Coronary artery (tissue), 2 donors: Measurements from ENCODE around the gene CHST12.

Experiments
- DNase-seq: peaks from one replicate; pipeline ENCODE4 v3.0.0-alpha.2; 2017; ENCODE audit warnings: low spot score
- H3K27ac ChIP-seq, 2 donors: fragments of 200-600 bp; sonication (generic); one replicate each; pipeline ENCODE4 v1.5.1; 2016 to 2019
- H3K4me3 ChIP-seq: fragments of 200-600 bp; sonication (generic); 2 replicates; pipeline ENCODE4 v1.5.1; 2016; ENCODE audit warnings: mild to moderate bottlenecking, moderate library complexity
- TF ChIP-seq, protein P1 (sequence below): fragments of 200-600 bp; sonication (generic); IDR thresholded peaks from one replicate; pipeline ENCODE4 v1.5.1; 2019; ENCODE audit warnings: antibody characterized with exemption

Gene CHST12

DNA sequence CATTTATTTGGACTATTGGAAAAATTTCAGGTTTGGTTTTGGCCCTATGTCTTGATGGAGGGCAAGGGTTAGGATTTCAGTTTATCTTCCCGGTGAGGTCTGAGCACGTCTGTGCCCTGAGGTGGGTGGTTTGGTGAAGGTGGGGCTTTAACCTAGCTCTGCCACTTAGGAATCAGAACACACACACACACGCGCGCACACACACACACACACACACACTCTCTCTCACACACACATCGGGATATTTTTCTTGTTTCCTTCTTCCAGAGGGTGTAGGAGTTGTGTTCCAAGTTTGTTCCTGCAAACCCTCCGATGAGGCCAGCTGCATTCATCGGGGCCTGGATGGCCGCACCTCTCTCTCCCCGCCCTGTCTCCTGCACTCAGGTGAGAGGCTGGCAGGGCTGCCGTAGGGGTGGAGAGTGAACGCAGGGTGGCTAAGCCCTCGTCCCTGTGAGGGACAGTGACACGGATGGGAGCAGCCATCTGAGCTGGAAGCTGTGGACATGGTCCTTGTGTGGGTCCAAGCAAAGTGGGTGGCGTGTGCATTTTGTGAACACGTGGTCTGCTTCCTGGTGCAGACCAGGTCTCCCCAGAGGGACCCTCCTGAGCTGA, 34.2 kb downstream of the CHST12 start:
- TF ChIP-seq, protein P1, sequence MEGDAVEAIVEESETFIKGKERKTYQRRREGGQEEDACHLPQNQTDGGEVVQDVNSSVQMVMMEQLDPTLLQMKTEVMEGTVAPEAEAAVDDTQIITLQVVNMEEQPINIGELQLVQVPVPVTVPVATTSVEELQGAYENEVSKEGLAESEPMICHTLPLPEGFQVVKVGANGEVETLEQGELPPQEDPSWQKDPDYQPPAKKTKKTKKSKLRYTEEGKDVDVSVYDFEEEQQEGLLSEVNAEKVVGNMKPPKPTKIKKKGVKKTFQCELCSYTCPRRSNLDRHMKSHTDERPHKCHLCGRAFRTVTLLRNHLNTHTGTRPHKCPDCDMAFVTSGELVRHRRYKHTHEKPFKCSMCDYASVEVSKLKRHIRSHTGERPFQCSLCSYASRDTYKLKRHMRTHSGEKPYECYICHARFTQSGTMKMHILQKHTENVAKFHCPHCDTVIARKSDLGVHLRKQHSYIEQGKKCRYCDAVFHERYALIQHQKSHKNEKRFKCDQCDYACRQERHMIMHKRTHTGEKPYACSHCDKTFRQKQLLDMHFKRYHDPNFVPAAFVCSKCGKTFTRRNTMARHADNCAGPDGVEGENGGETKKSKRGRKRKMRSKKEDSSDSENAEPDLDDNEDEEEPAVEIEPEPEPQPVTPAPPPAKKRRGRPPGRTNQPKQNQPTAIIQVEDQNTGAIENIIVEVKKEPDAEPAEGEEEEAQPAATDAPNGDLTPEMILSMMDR = no peak

DNA sequence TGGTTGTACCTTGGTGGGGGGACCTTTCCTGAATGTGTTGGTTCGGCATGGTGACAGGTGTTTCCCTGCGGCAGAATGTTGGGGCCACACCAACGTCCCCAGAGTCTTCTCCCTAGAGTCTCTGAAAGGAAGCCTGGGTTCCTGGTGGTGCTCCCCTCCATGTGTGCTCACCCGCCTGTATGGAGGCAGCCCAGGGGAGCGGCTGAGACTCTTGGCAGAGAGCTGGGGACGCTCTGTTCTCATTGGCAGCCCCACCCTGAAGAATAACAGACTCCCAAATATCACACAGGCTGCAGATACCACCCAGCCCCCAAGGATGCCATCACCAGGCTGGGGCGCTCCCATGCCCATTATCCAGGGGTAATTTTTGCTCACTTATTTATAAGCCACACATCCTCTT, 34.8 kb downstream of the CHST12 start:
- H3K27ac ChIP-seq = peak overlapping the region in 1 of 2 donors; percentile 69
- TF ChIP-seq, protein P1 = no peak
- DNase-seq = no peak
- no peak overlapping the region for H3K4me3 ChIP-seq

More for the DNA sequence above, 34.2 kb downstream of the CHST12 start:
- Histone ChIP-seq H3K27ac (peak overlapping the region in 1 of 2 donors; percentile 69), H3K4me3 (no peak overlapping the region)
- no peak for DNase-seq

DNA sequence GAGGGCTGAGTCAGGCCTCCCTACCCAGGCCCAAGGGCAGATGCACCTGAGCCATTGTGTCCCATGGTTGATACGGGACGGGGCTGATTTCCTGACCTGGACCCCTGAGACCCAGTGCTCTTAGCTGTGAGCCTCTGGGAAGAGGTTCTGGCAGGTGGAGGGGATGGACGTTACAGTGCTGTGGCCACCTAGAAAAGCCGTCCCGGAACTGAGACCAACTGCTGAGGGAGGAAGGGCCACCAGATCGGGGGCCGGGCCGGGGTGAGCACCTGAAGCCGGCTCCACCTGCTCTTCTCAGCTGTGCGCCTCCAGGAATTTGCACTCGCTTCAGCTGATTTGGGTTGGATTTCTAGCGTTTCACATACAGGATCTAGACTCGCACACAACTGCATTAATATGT, 35.4 kb downstream of the CHST12 start:
- no peak overlapping the region for H3K4me3 ChIP-seq
- no peak for DNase-seq
- TF ChIP-seq, protein P1 = no peak
- H3K27ac ChIP-seq = peak overlapping the region in 1 of 2 donors; percentile 30

DNA sequence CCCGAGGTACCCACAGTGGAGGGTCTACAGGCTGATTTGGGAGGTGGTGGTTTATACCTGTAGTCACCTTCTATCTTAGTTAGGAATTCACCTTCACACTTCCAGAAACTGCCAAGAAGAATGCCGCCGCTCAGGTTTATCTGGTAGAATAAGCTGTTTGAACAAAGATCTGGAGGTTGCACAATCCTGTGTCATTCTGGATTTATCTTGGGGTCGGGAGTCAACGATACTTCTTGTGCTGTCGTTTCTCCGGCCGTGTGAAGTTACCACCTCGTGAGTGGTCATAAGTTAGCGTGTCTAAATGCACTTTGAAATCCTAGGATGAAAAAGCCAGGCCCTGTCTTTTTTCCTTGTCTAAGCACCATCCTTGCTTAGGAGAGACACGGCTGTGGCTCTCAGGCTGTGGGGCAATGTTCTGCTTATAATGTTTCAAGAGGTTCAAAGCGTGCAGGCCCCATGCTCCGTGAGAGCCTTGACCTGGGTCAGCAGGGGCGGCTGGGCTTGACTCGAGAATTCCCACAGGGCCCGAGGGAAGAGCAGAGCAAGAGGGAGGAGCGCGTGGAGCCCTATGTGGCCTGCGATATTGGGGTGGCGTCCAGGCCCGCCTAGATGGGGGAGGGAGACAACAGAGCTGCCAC, 37.3 kb downstream of the CHST12 start:
- TF ChIP-seq, protein P1 = no peak
- H3K4me3 ChIP-seq = no peak overlapping the region
- no peak overlapping the region for H3K27ac ChIP-seq
- DNase-seq = no peak

DNA sequence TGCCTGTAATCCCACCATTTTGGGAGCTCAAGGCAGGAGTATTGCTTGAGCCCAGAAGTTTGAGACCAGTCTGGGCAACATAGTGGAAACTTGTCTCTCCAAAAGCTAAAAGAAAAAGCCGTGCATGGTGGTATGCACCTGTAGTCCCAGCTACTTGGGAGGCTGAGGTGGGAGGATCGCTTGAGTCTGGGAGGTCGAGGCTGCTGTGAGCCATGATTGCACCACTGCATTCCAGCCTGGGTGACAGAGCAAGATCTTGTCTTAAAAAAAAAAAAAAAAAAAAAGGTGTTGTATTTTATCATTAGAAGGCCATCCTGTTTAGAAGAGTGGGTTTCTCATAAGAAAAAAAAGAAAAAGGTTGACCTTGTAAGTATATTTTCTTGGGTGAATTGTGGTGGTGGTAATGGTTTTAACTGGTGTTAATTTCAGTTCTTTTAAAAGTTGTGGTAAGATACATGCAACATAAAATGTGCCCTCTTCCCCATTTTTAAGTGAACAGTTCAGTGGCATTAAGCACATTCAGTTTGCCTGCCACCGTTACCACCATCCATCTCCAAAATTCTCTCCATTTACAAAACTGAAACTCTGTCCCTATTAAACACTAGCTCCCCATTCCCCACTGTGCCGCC, 38.1 kb downstream of the CHST12 start:
- H3K27ac ChIP-seq = no peak overlapping the region

DNA sequence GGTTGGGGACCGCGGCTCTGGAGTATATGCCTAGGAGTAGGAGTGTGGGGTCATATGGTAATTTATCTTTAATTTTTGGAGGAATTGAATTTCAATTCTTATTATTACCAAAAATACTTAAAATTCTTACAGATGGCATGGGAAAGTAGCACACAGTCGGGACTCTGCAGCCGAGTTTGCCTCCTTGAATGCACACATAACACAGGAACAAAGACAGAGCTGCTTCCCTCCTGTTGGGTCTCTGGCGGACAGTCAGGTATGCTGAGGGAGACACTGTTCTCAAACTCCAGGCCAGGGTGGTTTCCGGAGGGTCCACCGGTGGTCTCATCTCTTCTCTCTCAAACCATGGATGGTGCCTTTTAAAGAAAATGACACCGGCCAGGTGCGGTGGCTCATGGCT, 40.1 kb downstream of the CHST12 start:
- H3K27ac ChIP-seq = no peak overlapping the region
- H3K4me3 ChIP-seq = no peak overlapping the region
- TF ChIP-seq, protein P1 = no peak
- DNase-seq = no peak

More for the DNA sequence above, 38.1 kb downstream of the CHST12 start:
- TF ChIP-seq, protein P1 = no peak
- DNase-seq = no peak
- no peak overlapping the region for H3K4me3 ChIP-seq
